ENCODE data around the gene TCF12.
"Not testable (repeated sequence)": the region's sequence is repeated elsewhere in the genome, so short reads cannot be mapped to it uniquely, and the experiment has no call there.

DNA sequence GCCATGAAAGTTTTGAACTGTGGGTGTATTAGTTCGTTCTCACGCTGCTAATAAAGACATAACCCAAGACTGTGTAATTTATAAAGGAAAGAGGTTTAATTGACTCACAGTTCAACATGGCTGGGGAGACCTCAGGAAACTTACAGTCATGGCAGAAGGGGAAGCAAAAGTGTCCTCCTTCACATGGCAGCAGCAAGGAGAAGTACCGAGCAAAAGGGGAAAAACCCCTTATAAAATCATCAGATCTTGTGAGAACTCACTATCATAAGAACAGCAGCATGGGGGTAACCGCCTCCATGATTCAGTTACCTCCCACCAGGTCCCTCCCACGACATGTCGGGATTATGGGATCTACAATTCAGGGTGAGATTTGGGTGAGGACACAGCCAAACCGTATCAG is 245.8 kb downstream of the TCF12 start:
- TF ChIP-seq EZH2 (IDR thresholded peaks at IDR 0.05; ENCODE audit: borderline replicate concordance, low read depth, low read length, severe bottlenecking); POLR2AphosphoS5 (IDR thresholded peaks at IDR 0.05; ENCODE audit: insufficient read depth, low read depth, low read length); POLR2A (IDR thresholded peaks at IDR 0.05; ENCODE audit: low read depth, low read length); FOS (IDR thresholded peaks at IDR 0.05; ENCODE audit: borderline replicate concordance, insufficient read depth, low read length); MYC (IDR thresholded peaks at IDR 0.05; ENCODE audit: low read depth, low read length); GATA2 (IDR thresholded peaks at IDR 0.05; ENCODE audit: insufficient read depth, insufficient read length, low read depth, low read length); JUN (IDR thresholded peaks at IDR 0.05; ENCODE audit: borderline replicate concordance, insufficient read depth, insufficient read length, low read depth): not testable (repeated sequence)
- TF ChIP-seq, protein P1, sequence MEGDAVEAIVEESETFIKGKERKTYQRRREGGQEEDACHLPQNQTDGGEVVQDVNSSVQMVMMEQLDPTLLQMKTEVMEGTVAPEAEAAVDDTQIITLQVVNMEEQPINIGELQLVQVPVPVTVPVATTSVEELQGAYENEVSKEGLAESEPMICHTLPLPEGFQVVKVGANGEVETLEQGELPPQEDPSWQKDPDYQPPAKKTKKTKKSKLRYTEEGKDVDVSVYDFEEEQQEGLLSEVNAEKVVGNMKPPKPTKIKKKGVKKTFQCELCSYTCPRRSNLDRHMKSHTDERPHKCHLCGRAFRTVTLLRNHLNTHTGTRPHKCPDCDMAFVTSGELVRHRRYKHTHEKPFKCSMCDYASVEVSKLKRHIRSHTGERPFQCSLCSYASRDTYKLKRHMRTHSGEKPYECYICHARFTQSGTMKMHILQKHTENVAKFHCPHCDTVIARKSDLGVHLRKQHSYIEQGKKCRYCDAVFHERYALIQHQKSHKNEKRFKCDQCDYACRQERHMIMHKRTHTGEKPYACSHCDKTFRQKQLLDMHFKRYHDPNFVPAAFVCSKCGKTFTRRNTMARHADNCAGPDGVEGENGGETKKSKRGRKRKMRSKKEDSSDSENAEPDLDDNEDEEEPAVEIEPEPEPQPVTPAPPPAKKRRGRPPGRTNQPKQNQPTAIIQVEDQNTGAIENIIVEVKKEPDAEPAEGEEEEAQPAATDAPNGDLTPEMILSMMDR (IDR thresholded peaks at IDR 0.05; ENCODE audit: extremely low read depth in 1 of 2, insufficient read depth in 1 of 2, low read depth in 1 of 2, low read length in 2 of 2), result not testable (repeated sequence)
